Upper lobe of left lung (tissue), 4 donors: ENCODE data around the gene DHX38.

Experiments used
- CTCF ChIP-seq, 6 experiments: fragments of 450-650 bp in 4 of 6; fragments of 200-600 bp in 2 of 6; sonication (generic) in 2 of 6; IDR thresholded peaks; one replicate each; pipeline ENCODE4 v1.5.1; 2016 to 2019; ENCODE audit warnings: antibody characterized with exemption in 6 of 6
- EP300 ChIP-seq, 4 donors: sonication (generic); formaldehyde crosslinking; IDR thresholded peaks; one replicate each; pipeline ENCODE4 v1.5.1; 2017; ENCODE audit warnings: antibody characterized with exemption in 4 of 4, control low read depth in 2 of 4

DNA sequence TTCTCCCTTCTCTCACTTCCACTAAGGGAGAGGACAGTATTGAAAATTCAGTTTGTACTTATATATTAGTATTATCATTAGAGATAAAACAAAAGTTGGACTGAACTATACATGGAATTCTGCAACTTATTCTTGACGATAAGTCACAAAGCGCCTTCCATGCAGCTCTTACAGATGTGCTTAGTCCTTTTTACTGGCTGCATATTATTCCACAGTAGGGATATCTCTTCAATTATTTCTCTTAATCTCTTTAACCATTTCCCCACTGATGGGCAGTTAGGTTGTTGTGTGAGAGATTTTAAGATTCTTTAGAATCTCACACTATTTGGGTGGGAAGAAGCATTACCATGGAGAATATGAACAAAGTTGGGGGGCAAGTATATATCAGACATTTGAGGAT lies 46.3 kb downstream of the DHX38 start:
- no peak for TF ChIP-seq EP300 (IDR thresholded peaks at IDR 0.05)
- TF ChIP-seq CTCF (IDR thresholded peaks at IDR 0.05), result no peak
